Fibroblast of lung (primary cell): Measurements from ENCODE around the gene CCDC88C. TPM values are rescaled to one million over a fixed set of nuclear protein-coding genes. Genes with fewer than 3 reads are reported as not detected.

Experiments
- DNase-seq, 2 donors: peaks; one replicate each; pipeline versions ENCODE4 v3.0.0 to v3.0.0-alpha.2; 2010; ENCODE audit warnings: low read depth in 2 of 2
- H2AFZ ChIP-seq: 2 replicates; pipeline ENCODE4 v1.5.1; 2012; ENCODE audit warnings: low read length, control low read depth, inconsistent platforms
- H3K27ac ChIP-seq: 2 replicates; pipeline ENCODE4 v1.5.1; 2011; ENCODE audit warnings: low read length, control low read depth; ENCODE audit not compliant: insufficient read depth
- H3K27me3 ChIP-seq: 2 replicates; pipeline ENCODE4 v1.5.1; 2011; ENCODE audit warnings: mild to moderate bottlenecking, low read length; ENCODE audit not compliant: control insufficient read depth, insufficient read depth
- H3K36me3 ChIP-seq: 2 replicates; pipeline ENCODE4 v1.5.1; 2011; ENCODE audit warnings: low read length; ENCODE audit not compliant: control insufficient read depth, insufficient read depth
- H3K4me1 ChIP-seq: 2 replicates; pipeline ENCODE4 v1.5.1; 2011; ENCODE audit warnings: low read length; ENCODE audit not compliant: control insufficient read depth, insufficient read depth; ENCODE audit errors: extremely low read depth
- H3K4me2 ChIP-seq: 2 replicates; pipeline ENCODE4 v1.5.1; 2011; ENCODE audit warnings: low read length, control low read depth; ENCODE audit not compliant: insufficient read depth; ENCODE audit errors: extremely low read depth
- H3K4me3 ChIP-seq, 4 experiments: fragments of 200-600 bp in 1 of 4; sonication (generic) in 1 of 4; replicated peaks in 1 of 4; 2 replicates each; pipeline ENCODE4 v1.5.1; 2011 to 2016; ENCODE audit warnings: low read length in 4 of 4, low read depth in 3 of 4, mild to moderate bottlenecking in 3 of 4, control low read depth in 2 of 4, inconsistent platforms in 1 of 4, mixed read lengths in 1 of 4; ENCODE audit not compliant: insufficient read depth in 1 of 4; ENCODE audit errors: control extremely low read depth in 1 of 4
- H3K79me2 ChIP-seq: 2 replicates; pipeline ENCODE4 v1.5.1; 2012; ENCODE audit warnings: mild to moderate bottlenecking, low read length, inconsistent platforms; ENCODE audit not compliant: control insufficient read depth, insufficient read depth
- H3K9ac ChIP-seq: 2 replicates; pipeline ENCODE4 v1.5.1; 2011; ENCODE audit warnings: mild to moderate bottlenecking, low read length, control low read depth; ENCODE audit not compliant: insufficient read depth
- H3K9me3 ChIP-seq: 2 replicates; pipeline ENCODE4 v1.5.1; 2012; ENCODE audit warnings: low read depth, low read length; ENCODE audit not compliant: control insufficient read depth, insufficient read depth
- H4K20me1 ChIP-seq: 2 replicates; pipeline ENCODE4 v1.5.1; 2011; ENCODE audit warnings: low read length; ENCODE audit not compliant: control insufficient read depth, insufficient read depth; ENCODE audit errors: extremely low read depth
- CTCF ChIP-seq, 2 donors: IDR thresholded peaks in 1 of 2; conservative IDR thresholded peaks in 1 of 2; 1 replicate in 1 of 2; 2 replicates in 1 of 2; pipeline ENCODE4 v1.5.1; 2011 to 2012; ENCODE audit warnings: low read length in 2 of 2, control low read depth in 1 of 2, inconsistent platforms in 1 of 2, low read depth in 1 of 2, mild to moderate bottlenecking in 1 of 2
- EZH2 ChIP-seq: IDR thresholded peaks from 2 replicates; pipeline ENCODE4 v1.5.1; 2012; ENCODE audit warnings: low read length, control low read depth, mild to moderate bottlenecking; ENCODE audit errors: missing control alignments
- polyA plus RNA-seq, 2 donors: library from polyadenylated mRNA; depleted of rRNA in 1 of 2; stranded (reverse) in 1 of 2; unstranded in 1 of 2; fragments of >200 nt; gene quantifications; 2 replicates each; pipeline ENCODE4 v1.2.1, GENCODE V29; 2011 to 2012; ENCODE audit warnings: missing spikeins in 1 of 2
- total RNA-seq: library from RNA; depleted of rRNA; stranded (reverse); fragments of >200 nt; gene quantifications from 2 replicates; pipeline ENCODE4 v1.2.1, GENCODE V29; 2014

The CCDC88C gene
- total and polyA plus RNA-seq, 2 donors (not counting 1 experiment from before 2014, with no cell fraction given): 0.02 to 0.17 TPM

GRCh38 chr14:91392623-91393303 lies 24.9 kb downstream of the CCDC88C start:
- H2AFZ ChIP-seq: no peak overlapping the region

GRCh38 chr14:91390165-91390778 lies 27.3 kb downstream of the CCDC88C start:
- H3K79me2 ChIP-seq: no peaks in the 10 kb centered on the region
- no peak overlapping the region for H3K27ac ChIP-seq
- H2AFZ ChIP-seq: no peak overlapping the region
- H3K27me3 ChIP-seq: no peaks in the 10 kb centered on the region
- H4K20me1 ChIP-seq: no peaks in the 10 kb centered on the region
- H3K4me2 ChIP-seq: no peak overlapping the region
- H3K9ac ChIP-seq: no peak overlapping the region
- DNase-seq: no peak
- no peaks in the 10 kb centered on the region for H3K4me1 ChIP-seq
- no peaks in the 10 kb centered on the region for H3K36me3 ChIP-seq
- TF ChIP-seq EZH2 (no peak), CTCF (conservative IDR thresholded peaks at IDR 0.05 in 1 of 2, IDR thresholded peaks at IDR 0.05 in 1 of 2; ENCODE audit: low read depth in 1 of 2, low read length in 2 of 2) (no peak)
- H3K9me3 ChIP-seq: no peaks in the 10 kb centered on the region
- no peak overlapping the region for H3K4me3 ChIP-seq

More at GRCh38 chr14:91392623-91393303, 24.9 kb downstream of the CCDC88C start:
- H3K9ac ChIP-seq: no peak overlapping the region
- H4K20me1 ChIP-seq: no peaks in the 10 kb centered on the region
- no peaks in the 10 kb centered on the region for H3K79me2 ChIP-seq
- no peaks in the 10 kb centered on the region for H3K9me3 ChIP-seq
- H3K4me1 ChIP-seq: no peaks in the 10 kb centered on the region
- no peak overlapping the region for H3K4me3 ChIP-seq
- no peaks in the 10 kb centered on the region for H3K36me3 ChIP-seq
- H3K27ac ChIP-seq: no peak overlapping the region
- H3K27me3 ChIP-seq: no peaks in the 10 kb centered on the region
- TF ChIP-seq EZH2: no peak
- no peak for TF ChIP-seq CTCF (conservative IDR thresholded peaks at IDR 0.05 in 1 of 2, IDR thresholded peaks at IDR 0.05 in 1 of 2; ENCODE audit: low read depth in 1 of 2, low read length in 2 of 2)
- H3K4me2 ChIP-seq: no peak overlapping the region
- DNase-seq: no peak

- Histone ChIP-seq H3K4me2 (no peak overlapping the region), H3K4me1 (no peaks in the 10 kb centered on the region), H3K27me3 (no peaks in the 10 kb centered on the region), H3K27ac (no peak overlapping the region), H3K9ac (no peak overlapping the region), H4K20me1 (no peaks in the 10 kb centered on the region), H2AFZ (no peak overlapping the region), H3K79me2 (no peaks in the 10 kb centered on the region), H3K4me3 (no peak overlapping the region), H3K36me3 (no peaks in the 10 kb centered on the region), H3K9me3 (no peaks in the 10 kb centered on the region)
- DNase-seq: no peak
- no peak for TF ChIP-seq EZH2
- no peak for TF ChIP-seq CTCF (conservative IDR thresholded peaks at IDR 0.05 in 1 of 2, IDR thresholded peaks at IDR 0.05 in 1 of 2; ENCODE audit: low read depth in 1 of 2, low read length in 2 of 2)
These were observed 28.5 kb downstream of the CCDC88C start for GRCh38 chr14:91389150-91389549.
